ENCODE data around the gene MYT1.

DNA sequence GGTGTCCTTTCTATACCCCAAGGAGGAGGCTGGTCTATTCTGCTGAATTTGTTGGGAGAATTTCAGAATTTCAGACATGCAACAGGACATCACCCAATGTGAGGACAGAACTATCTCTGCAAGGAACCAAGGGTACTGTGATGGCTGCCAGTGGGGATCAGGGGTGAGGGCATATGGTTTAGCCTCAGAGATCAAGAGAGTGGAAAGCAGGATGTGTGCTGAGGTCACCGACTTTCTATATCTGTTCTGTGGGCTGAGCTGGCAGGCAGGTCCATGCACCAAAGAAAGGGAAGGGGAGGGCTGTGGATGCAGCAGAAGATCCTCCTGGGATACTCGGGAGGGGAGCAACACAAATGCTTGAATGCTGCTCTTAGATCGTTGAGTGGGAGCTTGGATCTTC lies 28.8 kb downstream of the MYT1 start:
- TF ChIP-seq, protein P1, sequence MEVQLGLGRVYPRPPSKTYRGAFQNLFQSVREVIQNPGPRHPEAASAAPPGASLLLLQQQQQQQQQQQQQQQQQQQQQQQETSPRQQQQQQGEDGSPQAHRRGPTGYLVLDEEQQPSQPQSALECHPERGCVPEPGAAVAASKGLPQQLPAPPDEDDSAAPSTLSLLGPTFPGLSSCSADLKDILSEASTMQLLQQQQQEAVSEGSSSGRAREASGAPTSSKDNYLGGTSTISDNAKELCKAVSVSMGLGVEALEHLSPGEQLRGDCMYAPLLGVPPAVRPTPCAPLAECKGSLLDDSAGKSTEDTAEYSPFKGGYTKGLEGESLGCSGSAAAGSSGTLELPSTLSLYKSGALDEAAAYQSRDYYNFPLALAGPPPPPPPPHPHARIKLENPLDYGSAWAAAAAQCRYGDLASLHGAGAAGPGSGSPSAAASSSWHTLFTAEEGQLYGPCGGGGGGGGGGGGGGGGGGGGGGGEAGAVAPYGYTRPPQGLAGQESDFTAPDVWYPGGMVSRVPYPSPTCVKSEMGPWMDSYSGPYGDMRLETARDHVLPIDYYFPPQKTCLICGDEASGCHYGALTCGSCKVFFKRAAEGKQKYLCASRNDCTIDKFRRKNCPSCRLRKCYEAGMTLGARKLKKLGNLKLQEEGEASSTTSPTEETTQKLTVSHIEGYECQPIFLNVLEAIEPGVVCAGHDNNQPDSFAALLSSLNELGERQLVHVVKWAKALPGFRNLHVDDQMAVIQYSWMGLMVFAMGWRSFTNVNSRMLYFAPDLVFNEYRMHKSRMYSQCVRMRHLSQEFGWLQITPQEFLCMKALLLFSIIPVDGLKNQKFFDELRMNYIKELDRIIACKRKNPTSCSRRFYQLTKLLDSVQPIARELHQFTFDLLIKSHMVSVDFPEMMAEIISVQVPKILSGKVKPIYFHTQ (CRISPR knock-in tag; IDR thresholded peaks at IDR 0.05): no peak
- no peak for TF ChIP-seq USF1 (CRISPR knock-in tag; IDR thresholded peaks at IDR 0.05)
- no peak for TF ChIP-seq FOXK1 (CRISPR knock-in tag; IDR thresholded peaks at IDR 0.05)
- TF ChIP-seq CTCF (IDR thresholded peaks at IDR 0.05): no peak
- TF ChIP-seq ESRRA (CRISPR knock-in tag; IDR thresholded peaks at IDR 0.05; ENCODE audit: borderline replicate concordance): no peak
- TF ChIP-seq, protein P2, sequence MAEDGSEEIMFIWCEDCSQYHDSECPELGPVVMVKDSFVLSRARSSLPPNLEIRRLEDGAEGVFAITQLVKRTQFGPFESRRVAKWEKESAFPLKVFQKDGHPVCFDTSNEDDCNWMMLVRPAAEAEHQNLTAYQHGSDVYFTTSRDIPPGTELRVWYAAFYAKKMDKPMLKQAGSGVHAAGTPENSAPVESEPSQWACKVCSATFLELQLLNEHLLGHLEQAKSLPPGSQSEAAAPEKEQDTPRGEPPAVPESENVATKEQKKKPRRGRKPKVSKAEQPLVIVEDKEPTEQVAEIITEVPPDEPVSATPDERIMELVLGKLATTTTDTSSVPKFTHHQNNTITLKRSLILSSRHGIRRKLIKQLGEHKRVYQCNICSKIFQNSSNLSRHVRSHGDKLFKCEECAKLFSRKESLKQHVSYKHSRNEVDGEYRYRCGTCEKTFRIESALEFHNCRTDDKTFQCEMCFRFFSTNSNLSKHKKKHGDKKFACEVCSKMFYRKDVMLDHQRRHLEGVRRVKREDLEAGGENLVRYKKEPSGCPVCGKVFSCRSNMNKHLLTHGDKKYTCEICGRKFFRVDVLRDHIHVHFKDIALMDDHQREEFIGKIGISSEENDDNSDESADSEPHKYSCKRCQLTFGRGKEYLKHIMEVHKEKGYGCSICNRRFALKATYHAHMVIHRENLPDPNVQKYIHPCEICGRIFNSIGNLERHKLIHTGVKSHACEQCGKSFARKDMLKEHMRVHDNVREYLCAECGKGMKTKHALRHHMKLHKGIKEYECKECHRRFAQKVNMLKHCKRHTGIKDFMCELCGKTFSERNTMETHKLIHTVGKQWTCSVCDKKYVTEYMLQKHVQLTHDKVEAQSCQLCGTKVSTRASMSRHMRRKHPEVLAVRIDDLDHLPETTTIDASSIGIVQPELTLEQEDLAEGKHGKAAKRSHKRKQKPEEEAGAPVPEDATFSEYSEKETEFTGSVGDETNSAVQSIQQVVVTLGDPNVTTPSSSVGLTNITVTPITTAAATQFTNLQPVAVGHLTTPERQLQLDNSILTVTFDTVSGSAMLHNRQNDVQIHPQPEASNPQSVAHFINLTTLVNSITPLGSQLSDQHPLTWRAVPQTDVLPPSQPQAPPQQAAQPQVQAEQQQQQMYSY (CRISPR knock-in tag; IDR thresholded peaks at IDR 0.05): no peak
- TF ChIP-seq ZNF423 (CRISPR knock-in tag; IDR thresholded peaks at IDR 0.05): no peak
- TF ChIP-seq ZNF263 (CRISPR knock-in tag; IDR thresholded peaks at IDR 0.05; ENCODE audit: low read depth): no peak
- TF ChIP-seq MAX (CRISPR knock-in tag; IDR thresholded peaks at IDR 0.05): no peak
- TF ChIP-seq FOXJ3 (CRISPR knock-in tag; IDR thresholded peaks at IDR 0.05; ENCODE audit: borderline replicate concordance): no peak
- no peak for TF ChIP-seq SMAD4 (CRISPR knock-in tag; IDR thresholded peaks at IDR 0.05)
- TF ChIP-seq CBFB (CRISPR knock-in tag; IDR thresholded peaks at IDR 0.05; ENCODE audit: low read depth): no peak
- no peak for TF ChIP-seq ZNF416 (CRISPR knock-in tag; IDR thresholded peaks at IDR 0.05)
- TF ChIP-seq, protein P3, sequence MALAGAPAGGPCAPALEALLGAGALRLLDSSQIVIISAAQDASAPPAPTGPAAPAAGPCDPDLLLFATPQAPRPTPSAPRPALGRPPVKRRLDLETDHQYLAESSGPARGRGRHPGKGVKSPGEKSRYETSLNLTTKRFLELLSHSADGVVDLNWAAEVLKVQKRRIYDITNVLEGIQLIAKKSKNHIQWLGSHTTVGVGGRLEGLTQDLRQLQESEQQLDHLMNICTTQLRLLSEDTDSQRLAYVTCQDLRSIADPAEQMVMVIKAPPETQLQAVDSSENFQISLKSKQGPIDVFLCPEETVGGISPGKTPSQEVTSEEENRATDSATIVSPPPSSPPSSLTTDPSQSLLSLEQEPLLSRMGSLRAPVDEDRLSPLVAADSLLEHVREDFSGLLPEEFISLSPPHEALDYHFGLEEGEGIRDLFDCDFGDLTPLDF (CRISPR knock-in tag; IDR thresholded peaks at IDR 0.05): no peak
